ENCODE measurements around the gene GNAQ. TPM values are rescaled to one million over a fixed set of nuclear protein-coding genes. Genes with fewer than 3 reads are reported as not detected.

Gene GNAQ
- total RNA-seq, 1 donor from 2014 or later: 64.9 TPM

- peaks cover 3% of the 10 kb centered on the region for H3K9me3 Mint-ChIP-seq (ENCODE audit: low read depth)
- H3K4me1 Mint-ChIP-seq (ENCODE audit: low read depth): peaks cover 5% of the 10 kb centered on the region
- peaks cover 7% of the 10 kb centered on the region for H3K36me3 Mint-ChIP-seq (ENCODE audit: insufficient read depth)
- TF ChIP-seq, protein P1, sequence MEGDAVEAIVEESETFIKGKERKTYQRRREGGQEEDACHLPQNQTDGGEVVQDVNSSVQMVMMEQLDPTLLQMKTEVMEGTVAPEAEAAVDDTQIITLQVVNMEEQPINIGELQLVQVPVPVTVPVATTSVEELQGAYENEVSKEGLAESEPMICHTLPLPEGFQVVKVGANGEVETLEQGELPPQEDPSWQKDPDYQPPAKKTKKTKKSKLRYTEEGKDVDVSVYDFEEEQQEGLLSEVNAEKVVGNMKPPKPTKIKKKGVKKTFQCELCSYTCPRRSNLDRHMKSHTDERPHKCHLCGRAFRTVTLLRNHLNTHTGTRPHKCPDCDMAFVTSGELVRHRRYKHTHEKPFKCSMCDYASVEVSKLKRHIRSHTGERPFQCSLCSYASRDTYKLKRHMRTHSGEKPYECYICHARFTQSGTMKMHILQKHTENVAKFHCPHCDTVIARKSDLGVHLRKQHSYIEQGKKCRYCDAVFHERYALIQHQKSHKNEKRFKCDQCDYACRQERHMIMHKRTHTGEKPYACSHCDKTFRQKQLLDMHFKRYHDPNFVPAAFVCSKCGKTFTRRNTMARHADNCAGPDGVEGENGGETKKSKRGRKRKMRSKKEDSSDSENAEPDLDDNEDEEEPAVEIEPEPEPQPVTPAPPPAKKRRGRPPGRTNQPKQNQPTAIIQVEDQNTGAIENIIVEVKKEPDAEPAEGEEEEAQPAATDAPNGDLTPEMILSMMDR (IDR thresholded peaks at IDR 0.05; ENCODE audit: unreplicated experiment): no peak
- no peaks in the 10 kb centered on the region for H3K27me3 Mint-ChIP-seq
- DNase-seq (ENCODE audit: low spot score, unreplicated experiment): no peak
- no peak overlapping the region for H3K4me3 Mint-ChIP-seq (ENCODE audit: low read depth)
- no peak overlapping the region for H3K27ac Mint-ChIP-seq
These were observed 34.9 kb downstream of the GNAQ start for GRCh38 chr9:77996696-77997095.

DNA sequence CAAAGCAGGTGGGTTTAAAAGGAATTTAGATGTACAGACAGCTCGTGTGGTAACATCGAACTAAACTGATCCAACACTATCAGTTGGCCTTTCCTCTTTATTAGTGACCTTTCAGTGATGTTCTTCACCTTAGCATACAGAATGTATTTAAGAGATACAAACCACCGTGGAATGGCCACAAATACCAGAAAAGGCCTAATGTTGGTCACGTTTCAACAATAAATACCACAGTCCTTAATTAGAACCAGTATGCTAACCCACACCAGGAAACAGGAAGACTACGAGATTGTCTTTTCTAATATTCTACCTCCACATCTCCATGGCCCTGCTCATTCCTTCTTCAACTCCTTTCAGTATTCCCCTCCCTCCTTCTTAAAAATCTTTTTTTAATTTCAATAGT, 40.4 kb downstream of the GNAQ start:
- no peak overlapping the region for H3K4me3 Mint-ChIP-seq (ENCODE audit: low read depth)
- H3K27ac Mint-ChIP-seq: no peak overlapping the region
- peaks cover 9% of the 10 kb centered on the region for H3K36me3 Mint-ChIP-seq (ENCODE audit: insufficient read depth)
- H3K27me3 Mint-ChIP-seq: no peaks in the 10 kb centered on the region
- no peak for DNase-seq (ENCODE audit: low spot score, unreplicated experiment)
- peaks cover 23% of the 10 kb centered on the region for H3K4me1 Mint-ChIP-seq (ENCODE audit: low read depth)
- peaks cover 3% of the 10 kb centered on the region for H3K9me3 Mint-ChIP-seq (ENCODE audit: low read depth)
- TF ChIP-seq, protein P1 (IDR thresholded peaks at IDR 0.05; ENCODE audit: unreplicated experiment): no peak

DNA sequence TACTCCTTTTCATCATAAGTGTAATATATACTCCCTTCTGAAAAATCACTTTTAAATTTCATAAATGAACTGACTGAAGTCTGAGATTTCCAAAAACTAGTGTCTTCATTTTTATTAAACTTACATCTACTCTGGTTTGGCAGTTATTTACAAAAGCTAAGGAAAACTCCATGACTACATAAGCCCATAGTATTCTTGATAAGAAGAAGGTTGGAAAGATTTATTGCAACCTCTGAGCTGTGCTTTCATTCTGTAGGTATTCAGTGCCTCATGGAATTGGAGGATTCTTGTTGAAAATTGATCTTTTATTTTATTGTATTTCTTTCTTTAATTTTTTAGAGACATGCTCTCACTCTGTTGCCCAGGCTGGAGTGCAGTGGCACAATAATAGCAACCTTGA, 41.7 kb downstream of the GNAQ start:
- DNase-seq (ENCODE audit: low spot score, unreplicated experiment): no peak
- peaks cover 3% of the 10 kb centered on the region for H3K9me3 Mint-ChIP-seq (ENCODE audit: low read depth)
- peaks cover 8% of the 10 kb centered on the region for H3K36me3 Mint-ChIP-seq (ENCODE audit: insufficient read depth)
- no peak overlapping the region for H3K4me3 Mint-ChIP-seq (ENCODE audit: low read depth)
- H3K27me3 Mint-ChIP-seq: no peaks in the 10 kb centered on the region
- H3K4me1 Mint-ChIP-seq (ENCODE audit: low read depth): peaks cover 27% of the 10 kb centered on the region
- TF ChIP-seq, protein P1 (IDR thresholded peaks at IDR 0.05; ENCODE audit: unreplicated experiment): no peak
- no peak overlapping the region for H3K27ac Mint-ChIP-seq

DNA sequence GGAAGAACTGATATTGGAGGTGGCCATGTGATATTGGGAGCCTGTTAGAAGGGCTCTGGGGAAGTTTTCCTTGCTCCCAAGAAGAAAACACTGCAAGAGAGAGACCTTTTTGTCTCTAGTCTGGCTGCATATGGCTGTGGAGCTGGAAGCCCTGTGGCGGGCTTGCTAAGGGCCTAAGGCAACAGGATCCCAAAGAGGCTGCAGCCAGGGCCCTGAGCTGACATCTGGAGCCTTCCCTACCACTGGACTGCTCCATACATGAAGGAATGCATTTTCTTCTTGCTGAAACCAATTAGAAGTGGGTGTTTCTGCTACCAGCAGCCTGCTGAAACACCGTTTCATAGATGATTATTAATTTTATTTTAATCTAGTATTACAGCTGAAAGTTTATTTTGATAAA, 42.2 kb downstream of the GNAQ start:
- DNase-seq (ENCODE audit: low spot score, unreplicated experiment): no peak
- H3K4me3 Mint-ChIP-seq (ENCODE audit: low read depth): no peak overlapping the region
- peaks cover 3% of the 10 kb centered on the region for H3K9me3 Mint-ChIP-seq (ENCODE audit: low read depth)
- peaks cover 27% of the 10 kb centered on the region for H3K4me1 Mint-ChIP-seq (ENCODE audit: low read depth)
- H3K36me3 Mint-ChIP-seq (ENCODE audit: insufficient read depth): peaks cover 8% of the 10 kb centered on the region
- H3K27me3 Mint-ChIP-seq: no peaks in the 10 kb centered on the region
- TF ChIP-seq, protein P1 (IDR thresholded peaks at IDR 0.05; ENCODE audit: unreplicated experiment): no peak
- no peak overlapping the region for H3K27ac Mint-ChIP-seq

DNA sequence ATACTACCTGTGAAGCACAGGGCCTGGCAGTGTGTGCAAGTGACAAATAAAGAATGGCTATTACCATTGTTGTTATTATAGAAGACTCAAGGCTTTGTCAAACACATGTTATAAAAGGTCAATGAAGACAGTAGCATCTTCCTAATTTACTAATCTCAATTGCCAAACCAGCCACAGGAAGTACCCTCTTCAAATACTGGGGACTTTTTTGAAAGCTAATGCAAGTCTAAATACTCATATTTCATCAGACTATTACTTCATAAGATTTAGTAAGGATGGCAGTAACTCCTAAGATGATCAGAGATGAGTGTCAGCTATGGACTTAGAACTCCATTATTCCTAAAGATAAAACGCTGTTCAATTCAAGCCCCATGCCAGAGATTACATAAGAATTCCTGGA, 43.0 kb downstream of the GNAQ start:
- Mint-ChIP-seq H3K36me3 (ENCODE audit: insufficient read depth) (peaks cover 10% of the 10 kb centered on the region), H3K27ac (no peak overlapping the region), H3K4me1 (ENCODE audit: low read depth) (peaks cover 27% of the 10 kb centered on the region)

More for the DNA sequence above, 43.0 kb downstream of the GNAQ start:
- TF ChIP-seq, protein P1 (IDR thresholded peaks at IDR 0.05; ENCODE audit: unreplicated experiment): no peak
- no peak for DNase-seq (ENCODE audit: low spot score, unreplicated experiment)
- no peaks in the 10 kb centered on the region for H3K27me3 Mint-ChIP-seq
- H3K9me3 Mint-ChIP-seq (ENCODE audit: low read depth): peaks cover 3% of the 10 kb centered on the region
- H3K4me3 Mint-ChIP-seq (ENCODE audit: low read depth): no peak overlapping the region

Measured in progenitor cell of endocrine pancreas (in vitro differentiated cells).